Activated CD8-positive, alpha-beta memory T cell treated with anti-CD3 and anti-CD28 coated beads, Interleukin-2, amount 50 U/mL, for 24 hours (primary cell): ENCODE data around the gene NPM1.

Source experiments
- DNase-seq: peaks from one replicate; pipeline ENCODE4 v3.0.0-alpha.2; 2020; ENCODE audit errors: extremely low read depth

The NPM1 gene

DNA sequence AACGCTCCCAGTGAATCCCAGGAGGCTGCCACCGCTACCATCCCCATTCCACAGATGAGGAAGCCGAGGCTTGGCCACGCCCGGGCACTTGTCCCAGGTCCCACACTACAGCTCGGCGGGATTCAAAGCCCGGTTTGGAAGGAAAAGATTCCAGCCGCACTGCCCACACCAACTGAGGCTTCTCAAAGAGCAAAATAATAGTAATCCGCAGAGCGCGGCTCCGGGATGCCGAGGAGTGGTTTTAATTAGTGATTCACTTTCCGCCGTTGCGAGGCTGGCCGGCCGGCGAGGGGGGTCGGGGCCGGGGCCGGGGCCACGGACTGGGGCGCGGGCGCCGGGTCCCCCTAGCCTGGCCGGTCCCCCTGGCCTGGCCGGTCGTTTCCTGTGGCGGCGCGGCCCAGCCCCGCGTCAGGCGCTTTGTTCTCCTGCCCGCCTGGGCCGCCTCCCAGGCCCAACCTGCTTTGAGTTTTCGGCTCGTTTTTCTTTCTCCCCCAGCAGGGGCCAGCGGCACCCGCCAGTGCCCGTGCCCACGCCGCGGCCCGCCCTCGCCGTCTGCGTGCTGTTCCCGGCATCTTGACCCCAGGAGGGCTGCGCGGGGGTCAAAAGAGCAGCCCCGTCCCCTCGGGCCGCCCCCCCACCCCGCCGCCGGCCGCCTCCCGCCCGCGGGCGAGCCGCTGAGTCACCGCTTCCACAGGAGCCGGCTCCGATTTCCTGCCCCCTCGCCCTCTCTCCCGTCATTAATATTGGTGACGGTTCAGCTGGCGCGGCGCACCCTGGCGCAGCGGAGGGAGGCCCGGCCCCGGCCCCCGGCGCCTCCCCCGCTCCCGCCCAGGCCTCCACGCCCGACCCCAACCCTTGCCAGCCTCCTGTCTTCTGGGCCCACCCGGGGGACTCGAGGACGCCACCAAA, 63.0 kb downstream of the NPM1 start:
- DNase-seq = no peak

DNA sequence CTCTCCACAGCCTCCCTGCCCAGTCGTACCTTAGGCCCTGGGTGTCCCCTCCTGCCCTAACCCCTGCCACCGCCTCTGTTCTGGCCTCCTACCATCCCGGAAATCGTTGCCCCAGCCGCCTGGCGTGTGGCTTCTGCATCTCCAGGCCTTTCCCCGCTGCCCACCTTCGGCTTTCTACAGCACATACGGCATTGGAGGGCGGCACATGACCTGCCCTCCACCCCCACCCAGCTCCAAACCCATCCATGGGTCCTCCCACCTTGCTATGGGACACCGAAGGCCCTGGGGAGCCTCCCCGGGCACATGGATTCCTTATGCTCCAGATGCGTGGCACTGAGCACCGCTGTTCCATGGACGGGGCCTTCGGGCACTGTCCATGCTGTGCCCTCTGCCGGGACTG, 63.8 kb downstream of the NPM1 start:
- DNase-seq = no peak

DNA sequence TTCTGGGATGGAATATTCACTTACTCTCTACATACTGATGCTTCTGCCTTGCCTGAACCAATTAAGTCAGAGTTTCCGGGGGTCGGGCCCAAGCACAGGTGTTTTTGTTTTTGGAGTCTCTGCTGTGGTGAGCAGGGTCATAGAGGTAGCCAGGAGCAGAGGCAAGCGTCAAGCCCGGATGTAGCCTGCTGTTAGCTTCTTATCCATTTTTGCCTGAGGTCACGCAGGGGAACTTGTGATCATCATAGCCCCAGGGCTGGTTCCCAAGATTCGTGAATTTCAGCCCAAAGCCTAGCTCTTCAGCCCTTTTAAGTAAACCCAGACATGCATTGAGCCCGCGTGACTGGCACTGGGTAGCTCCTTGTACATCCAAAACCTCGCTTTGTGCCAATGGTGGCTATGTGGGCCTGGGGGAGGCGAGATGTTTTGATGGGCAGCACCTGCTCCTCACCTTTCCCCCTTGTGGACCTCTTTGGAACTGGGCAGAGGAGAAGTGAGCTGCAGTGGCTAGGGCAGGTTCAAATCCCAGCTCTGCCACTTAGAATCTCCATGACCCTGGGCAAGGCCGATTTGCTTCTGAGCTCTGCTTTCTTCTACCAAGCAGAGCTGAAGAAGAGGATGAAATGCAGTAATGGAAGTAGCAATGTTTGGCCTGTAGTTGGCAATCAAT, 65.5 kb downstream of the NPM1 start:
- no peak for DNase-seq

DNA sequence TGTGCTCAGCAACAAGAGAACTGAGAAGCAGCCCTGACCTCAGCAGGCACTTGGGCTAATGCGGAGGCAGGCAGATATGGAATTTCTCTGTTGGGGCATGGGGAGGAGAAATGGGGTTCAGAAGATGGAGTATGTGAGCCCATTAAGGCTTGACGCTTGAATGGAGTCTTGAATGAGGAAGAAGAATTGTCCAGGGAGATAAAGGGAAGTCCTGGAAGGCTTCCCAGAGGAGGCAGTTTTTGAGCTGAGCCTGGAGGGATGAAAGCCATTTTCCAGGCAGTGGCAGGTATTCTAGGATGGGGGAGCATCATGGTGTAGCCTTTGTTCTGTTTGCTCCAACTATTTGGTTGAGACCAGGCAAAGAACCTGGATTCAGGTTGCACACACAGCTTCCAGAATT, 66.3 kb downstream of the NPM1 start:
- no peak for DNase-seq

DNA sequence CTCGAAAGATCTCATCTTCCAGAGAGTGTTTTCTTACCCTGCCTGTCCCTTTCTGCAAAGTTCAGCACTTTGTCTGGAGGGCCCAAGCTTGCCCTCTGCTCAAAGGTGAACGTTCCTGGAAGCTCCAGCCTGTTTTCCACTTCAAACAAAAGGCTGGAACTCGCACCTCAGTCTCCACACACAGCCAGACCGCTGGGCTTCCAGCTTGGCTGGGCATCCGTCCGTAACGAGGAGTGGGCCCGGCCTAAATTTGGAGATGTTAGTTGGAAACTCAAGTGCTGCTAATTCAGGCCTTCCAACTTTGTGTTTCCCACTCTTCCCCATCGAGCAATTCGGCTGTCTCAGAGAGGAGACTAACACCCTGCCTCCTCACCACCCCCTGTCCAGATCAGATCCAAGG, 66.9 kb downstream of the NPM1 start:
- no peak for DNase-seq

DNA sequence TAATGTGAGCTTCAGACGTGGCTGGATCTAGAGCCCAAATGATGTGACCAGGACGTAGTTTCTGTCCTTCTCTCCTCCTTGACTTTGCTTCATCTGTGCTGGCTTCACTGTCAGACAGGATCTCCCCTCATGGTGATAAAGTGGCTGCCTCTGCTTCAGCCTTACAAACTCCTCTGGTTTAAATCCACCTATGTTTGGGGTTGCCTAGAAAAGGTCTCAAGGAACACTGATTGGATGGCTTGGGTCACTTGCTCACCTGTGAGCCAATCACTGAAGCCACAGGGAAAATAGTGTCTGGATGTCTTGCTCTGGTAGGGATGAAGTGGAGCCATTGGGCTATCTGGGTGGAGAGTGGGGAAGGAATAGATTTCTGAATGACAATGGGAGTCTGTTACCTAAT, 67.9 kb downstream of the NPM1 start:
- no peak for DNase-seq

DNA sequence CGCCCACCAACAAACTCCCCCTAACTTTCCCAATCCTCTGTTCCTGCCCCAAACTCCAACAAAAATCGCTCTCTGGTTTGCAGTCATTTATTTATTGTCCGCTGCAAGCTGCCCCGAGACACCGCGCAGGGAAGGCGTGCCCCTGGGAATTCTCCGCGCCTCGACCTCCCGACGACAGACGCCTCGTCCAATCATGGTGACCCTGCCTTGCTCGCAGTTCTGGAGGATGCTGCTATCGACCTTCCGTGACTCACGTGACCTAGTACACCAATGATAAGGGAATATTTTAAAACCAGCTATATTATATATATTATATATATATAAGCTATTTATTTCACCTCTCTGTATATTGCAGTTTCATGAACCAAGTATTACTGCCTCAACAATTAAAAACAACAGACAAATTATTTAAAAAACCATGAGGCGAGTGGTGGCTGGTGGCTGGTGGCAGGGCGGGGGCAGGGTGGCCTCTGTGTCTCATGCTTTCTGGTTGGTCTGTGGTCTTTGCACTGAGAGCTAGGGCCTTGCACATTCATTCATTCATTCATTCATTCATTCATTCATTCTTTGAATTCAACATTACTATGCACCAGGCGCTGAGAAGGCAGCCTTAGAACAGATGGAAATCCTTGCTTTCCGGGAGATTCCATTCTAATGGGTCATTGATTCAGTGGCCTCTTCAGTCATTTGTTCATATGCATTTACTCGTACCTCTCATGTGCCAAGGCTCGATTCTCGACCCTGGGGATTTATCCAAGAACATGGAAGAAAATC, 69.7 kb downstream of the NPM1 start:
- no peak for DNase-seq

DNA sequence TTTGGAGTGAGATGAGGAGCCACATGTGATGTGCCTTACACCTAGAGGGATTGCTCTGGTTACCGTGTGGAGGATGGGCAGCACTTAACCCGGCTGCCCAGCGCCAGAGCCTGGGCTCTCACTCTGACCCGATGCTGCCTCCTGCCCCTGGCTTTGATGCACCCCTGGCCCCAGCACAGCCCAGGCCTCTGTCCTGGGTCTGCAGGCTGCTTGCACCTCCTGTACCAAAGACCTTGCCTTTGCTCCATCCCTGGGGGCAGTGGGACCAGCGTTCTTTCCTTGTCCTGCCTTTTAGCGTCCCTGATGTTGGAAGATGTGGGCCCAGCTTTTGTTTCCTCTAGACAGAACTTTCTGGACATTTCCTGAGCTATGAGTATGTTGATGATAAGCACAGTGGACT, 72.2 kb downstream of the NPM1 start:
- no peak for DNase-seq
